ENCODE measurements around the gene TPP1.

TPP1 gene

DNA sequence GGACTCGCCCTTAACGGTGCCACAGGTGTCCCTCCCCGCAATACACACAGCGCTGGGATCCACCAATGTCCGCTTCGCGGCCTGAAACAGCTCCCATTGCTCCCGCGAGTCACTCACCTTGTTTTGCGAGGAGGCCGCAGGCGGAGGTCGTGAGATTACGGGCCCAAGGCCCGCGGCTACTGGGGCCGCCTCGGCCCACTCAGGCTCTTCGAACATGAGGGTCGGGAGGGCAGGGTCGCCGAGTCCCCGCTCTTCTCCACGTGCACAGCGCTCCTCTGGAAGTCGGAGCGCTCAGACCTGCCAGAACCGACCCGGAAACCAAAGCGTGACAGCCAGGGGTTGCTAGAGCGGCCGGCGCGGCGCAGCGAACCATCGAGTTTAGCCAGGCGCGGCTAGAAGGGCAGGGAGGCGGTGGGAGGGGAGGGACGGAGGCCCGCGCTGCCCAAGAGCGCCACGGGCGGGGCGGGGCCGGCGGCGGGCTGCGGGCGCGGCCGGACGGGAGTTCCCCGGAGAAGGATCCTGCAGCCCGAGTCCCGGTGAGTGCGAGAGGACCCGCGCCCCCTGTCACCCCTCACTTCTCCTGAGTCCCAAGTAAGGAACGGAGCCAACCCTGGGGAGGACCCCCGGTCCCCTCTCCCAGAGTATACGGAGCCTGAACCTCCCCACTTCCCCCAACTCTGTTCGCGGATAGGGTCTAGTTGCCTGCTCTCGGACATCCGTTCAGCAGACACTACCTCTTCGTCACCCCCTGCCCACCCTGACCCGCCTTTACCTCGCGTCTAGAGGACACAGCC lies 15.7 kb downstream of the TPP1 start, which contains the start of the genes ILK and RRP8:
ILK (plus strand) TSS at position 488 of the 794 bp plus-strand sequence. CDS start 498 bp downstream, outside the sequence.
RRP8 (minus strand) TSS at position 330 of the 794 bp plus-strand sequence; CDS start at position 216, 114 bp downstream.
- no peaks in the 10 kb centered on the region for H3K9me3 Mint-ChIP-seq
- H3K36me3 Mint-ChIP-seq (ENCODE audit: low read depth) = peaks cover 26% of the 10 kb centered on the region

DNA sequence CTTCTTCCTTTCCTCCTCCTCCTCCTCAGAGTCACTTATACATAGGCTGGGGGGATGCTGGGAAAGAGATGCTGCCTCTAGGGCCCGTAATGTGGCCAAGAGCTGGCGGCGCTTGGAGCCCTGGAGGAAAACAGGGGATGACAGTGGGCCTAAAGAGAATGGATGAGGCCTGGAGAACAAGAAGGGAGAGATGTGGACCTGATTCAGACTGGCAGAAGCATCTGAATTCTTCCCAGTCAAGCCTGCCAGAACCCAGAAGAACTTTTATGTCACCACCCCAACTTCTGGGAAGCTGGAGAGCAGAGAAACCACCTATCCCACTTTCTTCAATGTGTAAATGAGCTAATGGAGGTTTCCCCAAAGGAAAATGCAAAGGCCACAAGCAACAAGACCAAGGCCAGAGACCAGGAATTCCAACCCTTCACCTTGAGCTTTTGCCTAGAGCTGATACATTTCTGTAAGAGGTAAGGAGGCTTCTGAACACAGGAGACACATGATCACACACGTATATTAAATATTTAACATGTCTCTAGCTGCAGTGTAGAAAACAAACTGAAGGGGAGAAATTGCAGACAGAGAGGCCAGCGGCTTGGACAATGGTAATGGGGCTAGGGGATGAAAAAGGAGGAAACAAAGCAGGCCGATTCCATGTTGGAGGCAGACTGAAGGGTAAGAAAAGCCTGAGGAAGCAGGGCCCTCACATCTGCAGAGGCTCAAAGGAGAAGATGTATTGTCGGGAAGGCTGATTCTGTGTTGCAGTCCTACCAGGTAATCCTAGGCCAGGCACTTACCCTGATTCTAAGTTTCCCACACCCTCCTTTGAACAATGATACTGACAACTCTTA lies 16.9 kb downstream of the TPP1 start:
- Mint-ChIP-seq H3K4me3 (no peak overlapping the region), H3K27ac (no peak overlapping the region), H3K9me3 (no peaks in the 10 kb centered on the region), H3K36me3 (ENCODE audit: low read depth) (peaks cover 30% of the 10 kb centered on the region), H3K27me3 (ENCODE audit: low read depth) (no peaks in the 10 kb centered on the region), H3K4me1 (ENCODE audit: low read depth) (peaks cover 24% of the 10 kb centered on the region)

More for the DNA sequence above, 15.7 kb downstream of the TPP1 start, which contains the start of the genes ILK and RRP8:
- H3K27ac Mint-ChIP-seq = no peak within 1 kb of the TSS
- peaks cover 31% of the 10 kb centered on the region for H3K4me1 Mint-ChIP-seq (ENCODE audit: low read depth)
- H3K27me3 Mint-ChIP-seq (ENCODE audit: low read depth) = no peaks in the 10 kb centered on the region
- no peak within 1 kb of the TSS for H3K4me3 Mint-ChIP-seq

DNA sequence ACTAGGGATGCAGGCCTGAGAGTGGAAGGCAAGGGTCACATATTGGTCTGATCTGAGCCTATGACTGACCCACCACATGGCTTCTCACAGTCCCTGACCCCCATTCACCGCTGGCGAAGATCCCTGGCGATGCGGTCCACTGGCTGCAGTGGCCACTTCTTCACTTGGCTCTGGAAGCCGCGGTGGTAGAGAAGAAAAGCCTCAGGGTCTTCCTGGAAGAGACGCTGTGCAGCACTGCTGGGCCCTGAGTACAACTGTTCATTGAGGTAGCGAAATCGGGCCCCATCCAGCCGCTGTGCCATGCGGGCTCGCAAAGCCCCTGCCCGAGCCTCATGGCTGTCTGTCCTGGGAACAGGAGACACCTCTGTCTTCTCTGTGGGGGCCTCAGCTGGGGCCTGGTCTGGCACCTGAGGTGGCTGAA lies 18.2 kb downstream of the TPP1 start:
- no peak overlapping the region for H3K4me3 Mint-ChIP-seq
- peaks cover 30% of the 10 kb centered on the region for H3K36me3 Mint-ChIP-seq (ENCODE audit: low read depth)

DNA sequence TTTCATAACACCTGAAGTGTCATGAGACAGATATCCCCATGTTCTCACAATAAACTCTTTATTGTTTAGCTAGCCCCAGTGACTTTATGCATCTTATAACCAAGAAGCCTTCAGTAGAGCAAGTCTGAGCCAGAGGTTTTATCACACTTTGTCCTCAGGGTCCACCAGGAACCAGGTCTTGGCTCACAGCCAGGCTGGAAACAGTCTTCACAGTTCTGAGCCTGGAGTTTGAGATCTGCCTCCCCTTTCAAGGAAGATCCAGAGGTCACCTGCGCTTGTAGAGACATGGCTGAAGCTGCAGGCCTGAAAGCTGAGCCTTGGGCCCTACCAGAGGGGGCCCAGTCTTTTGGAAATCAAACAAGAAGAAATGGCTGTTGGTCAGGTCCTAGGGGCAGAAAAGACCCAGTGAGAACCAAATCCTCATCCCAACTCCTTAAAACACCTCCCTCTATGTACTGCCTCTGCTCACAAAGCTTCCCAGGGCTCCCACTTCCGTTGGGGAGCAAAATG lies 19.3 kb downstream of the TPP1 start:
- Mint-ChIP-seq H3K9me3 (no peaks in the 10 kb centered on the region), H3K27me3 (ENCODE audit: low read depth) (no peaks in the 10 kb centered on the region), H3K4me1 (ENCODE audit: low read depth) (peaks cover 12% of the 10 kb centered on the region), H3K4me3 (no peak overlapping the region), H3K36me3 (ENCODE audit: low read depth) (peaks cover 30% of the 10 kb centered on the region), H3K27ac (no peak overlapping the region)

More for the DNA sequence above, 18.2 kb downstream of the TPP1 start:
- H3K9me3 Mint-ChIP-seq = no peaks in the 10 kb centered on the region
- H3K27ac Mint-ChIP-seq = no peak overlapping the region
- H3K4me1 Mint-ChIP-seq (ENCODE audit: low read depth) = peaks cover 16% of the 10 kb centered on the region
- H3K27me3 Mint-ChIP-seq (ENCODE audit: low read depth) = no peaks in the 10 kb centered on the region

DNA sequence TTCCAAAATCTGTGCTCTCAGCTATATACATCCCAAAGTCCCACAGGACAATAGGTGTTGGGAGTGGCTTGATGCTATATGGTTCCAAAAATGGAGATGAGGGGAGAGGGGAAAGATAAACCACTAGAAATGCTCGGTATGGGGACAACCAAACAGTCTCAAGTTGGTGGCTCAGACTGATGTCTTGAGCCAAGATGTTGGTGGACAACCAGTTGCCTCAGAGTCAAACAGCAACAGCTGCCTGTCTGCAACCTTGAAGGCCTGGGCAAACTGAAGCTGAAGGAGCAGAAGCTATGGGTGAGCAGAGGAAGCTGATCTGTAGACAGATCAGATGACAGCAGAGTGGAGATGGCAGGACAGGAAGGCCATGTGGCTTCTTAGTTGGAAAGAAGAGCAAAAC lies 19.8 kb downstream of the TPP1 start:
- Mint-ChIP-seq H3K4me1 (ENCODE audit: low read depth) (peaks cover 12% of the 10 kb centered on the region), H3K36me3 (ENCODE audit: low read depth) (peaks cover 33% of the 10 kb centered on the region), H3K27me3 (ENCODE audit: low read depth) (no peaks in the 10 kb centered on the region), H3K27ac (no peak overlapping the region), H3K4me3 (no peak overlapping the region), H3K9me3 (no peaks in the 10 kb centered on the region)

DNA sequence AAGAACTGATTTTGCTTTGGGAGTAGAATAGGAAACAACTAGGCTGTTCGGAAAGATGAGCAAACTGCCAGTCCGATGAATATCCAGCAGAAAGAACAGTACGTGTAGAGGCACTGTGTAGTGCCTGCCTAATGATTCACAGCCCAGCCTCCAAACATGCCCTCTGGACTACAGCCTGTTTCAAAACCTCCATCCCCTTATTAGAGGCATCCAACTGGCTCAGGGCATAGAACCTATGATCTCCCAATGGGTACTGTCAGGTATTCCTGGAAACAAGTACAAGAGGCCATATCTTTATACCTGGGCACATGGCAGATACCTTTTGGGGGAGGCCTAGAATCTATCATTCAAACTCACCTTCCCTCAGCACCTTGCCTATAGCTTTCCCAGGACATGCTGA lies 20.7 kb downstream of the TPP1 start:
- Mint-ChIP-seq H3K4me3 (no peak overlapping the region), H3K36me3 (ENCODE audit: low read depth) (peaks cover 36% of the 10 kb centered on the region), H3K4me1 (ENCODE audit: low read depth) (peaks cover 17% of the 10 kb centered on the region), H3K27me3 (ENCODE audit: low read depth) (no peaks in the 10 kb centered on the region), H3K9me3 (no peaks in the 10 kb centered on the region), H3K27ac (no peak overlapping the region)

DNA sequence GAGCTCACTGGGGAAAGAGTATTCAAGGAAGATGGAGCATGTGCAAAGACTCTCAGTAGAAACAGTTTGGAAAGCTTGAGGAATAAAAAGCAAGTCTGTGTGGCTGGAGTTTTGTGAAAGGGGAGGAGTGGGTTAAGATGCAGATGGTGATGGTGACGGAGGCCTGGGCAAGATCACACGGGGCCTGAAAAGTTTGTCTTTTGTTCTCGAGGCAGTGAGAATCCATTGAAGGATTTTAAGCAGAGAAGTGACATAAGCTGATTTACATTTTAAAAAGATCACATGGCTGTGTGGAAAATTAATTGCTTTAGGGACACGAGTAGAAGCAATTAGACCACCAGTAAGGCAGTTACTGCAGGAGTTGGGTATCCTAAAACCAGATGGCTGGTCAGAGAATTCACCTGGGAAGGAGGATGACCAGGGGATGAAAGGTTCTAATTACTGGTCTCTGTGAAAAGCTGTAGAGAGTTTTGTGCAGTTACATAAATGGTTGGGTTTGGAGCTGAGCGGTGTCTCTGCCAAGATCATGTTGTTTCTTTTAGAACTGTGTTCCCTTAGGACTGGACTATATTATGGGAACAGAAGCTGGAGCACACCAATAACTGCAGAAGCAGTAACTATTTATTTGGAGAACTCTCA lies 22.9 kb downstream of the TPP1 start:
- no peaks in the 10 kb centered on the region for H3K27me3 Mint-ChIP-seq (ENCODE audit: low read depth)
- H3K27ac Mint-ChIP-seq = no peak overlapping the region
- no peaks in the 10 kb centered on the region for H3K9me3 Mint-ChIP-seq
- peaks cover 40% of the 10 kb centered on the region for H3K36me3 Mint-ChIP-seq (ENCODE audit: low read depth)
- peaks cover 17% of the 10 kb centered on the region for H3K4me1 Mint-ChIP-seq (ENCODE audit: low read depth)
- no peak overlapping the region for H3K4me3 Mint-ChIP-seq

DNA sequence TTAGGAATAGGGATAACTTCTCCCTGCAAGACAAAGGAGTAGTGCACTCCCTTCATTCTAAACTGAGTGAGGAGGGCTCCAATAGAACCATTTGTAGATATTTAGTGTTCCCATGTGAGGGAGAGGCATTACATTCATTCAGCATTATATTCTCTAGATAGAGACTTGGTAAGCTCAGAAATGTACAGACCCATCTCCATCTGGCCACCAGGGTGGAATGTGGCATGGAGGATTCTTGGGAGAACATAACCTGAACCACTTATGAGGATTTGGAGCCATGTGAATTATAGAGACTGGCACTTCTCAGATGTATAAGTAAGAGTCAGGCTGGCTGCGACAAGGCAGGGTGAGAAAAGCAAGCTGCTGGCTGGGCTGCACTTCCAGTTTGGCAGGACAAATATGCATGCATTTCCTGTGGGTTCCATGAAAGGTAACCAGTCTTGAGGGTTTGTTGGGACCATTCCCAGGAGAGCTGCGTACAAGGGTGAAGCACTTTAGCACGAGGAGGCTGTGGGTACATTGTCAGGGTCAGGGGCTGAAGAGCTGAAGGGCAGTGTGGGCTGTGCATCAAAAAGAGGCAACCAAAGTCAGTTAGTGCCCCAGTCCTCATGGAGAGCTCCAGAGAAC lies 25.0 kb downstream of the TPP1 start:
- Mint-ChIP-seq H3K27me3 (ENCODE audit: low read depth) (no peaks in the 10 kb centered on the region), H3K9me3 (no peaks in the 10 kb centered on the region), H3K4me1 (ENCODE audit: low read depth) (peaks cover 10% of the 10 kb centered on the region), H3K4me3 (no peak overlapping the region), H3K27ac (no peak overlapping the region), H3K36me3 (ENCODE audit: low read depth) (peaks cover 37% of the 10 kb centered on the region)

DNA sequence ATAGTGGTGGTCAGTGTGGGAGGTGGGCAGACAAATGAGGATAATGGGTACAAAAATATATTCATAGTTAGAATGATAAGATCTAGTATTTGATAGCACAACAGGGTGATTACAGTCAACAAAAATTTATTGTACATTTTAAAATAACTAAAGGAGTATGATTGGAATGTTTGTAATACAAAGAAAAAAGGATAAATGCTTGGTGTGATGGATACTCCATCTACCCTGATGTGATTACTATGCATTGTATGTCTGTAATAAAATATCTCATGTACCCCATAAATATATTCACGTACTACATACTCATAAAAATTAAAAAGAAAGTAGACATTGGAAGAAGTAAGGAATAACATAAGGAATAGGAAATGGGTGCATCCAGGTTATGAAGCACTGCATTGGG lies 31.2 kb downstream of the TPP1 start:
- no peak overlapping the region for H3K27ac Mint-ChIP-seq
- H3K4me1 Mint-ChIP-seq (ENCODE audit: low read depth) = no peaks in the 10 kb centered on the region
- peaks cover 21% of the 10 kb centered on the region for H3K9me3 Mint-ChIP-seq
- H3K4me3 Mint-ChIP-seq = no peak overlapping the region
- peaks cover 38% of the 10 kb centered on the region for H3K36me3 Mint-ChIP-seq (ENCODE audit: low read depth)
- no peaks in the 10 kb centered on the region for H3K27me3 Mint-ChIP-seq (ENCODE audit: low read depth)

DNA sequence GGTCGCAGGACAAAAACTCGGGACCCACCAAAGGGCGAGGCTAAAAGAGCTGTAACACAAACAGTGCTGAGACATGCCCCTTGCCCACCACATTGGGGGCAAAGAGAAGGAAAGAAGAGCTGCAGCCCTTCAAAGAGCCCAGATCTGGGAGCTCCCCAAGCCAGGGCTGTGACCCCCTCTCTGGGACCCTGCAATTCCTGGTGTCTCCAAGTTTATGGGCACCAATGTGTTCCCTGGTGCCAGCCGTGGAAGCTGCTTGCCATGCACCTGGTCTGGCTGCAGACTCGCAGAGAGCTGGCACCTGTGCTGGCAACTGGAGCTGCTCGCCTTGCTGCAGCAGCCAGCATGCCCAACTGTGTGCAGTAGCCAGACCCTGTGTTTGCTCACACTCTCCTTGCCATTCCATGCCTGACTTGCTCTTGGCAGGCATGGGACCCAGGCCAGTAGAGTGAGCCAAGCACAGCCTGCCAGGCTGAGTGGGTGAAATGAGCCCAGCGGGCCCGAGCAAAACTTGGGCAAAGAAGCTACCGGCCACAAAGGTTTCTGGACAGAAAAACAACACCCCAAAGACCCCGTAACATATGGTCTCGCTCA lies 31.8 kb downstream of the TPP1 start:
- Mint-ChIP-seq H3K27me3 (ENCODE audit: low read depth) (no peaks in the 10 kb centered on the region), H3K4me1 (ENCODE audit: low read depth) (no peaks in the 10 kb centered on the region), H3K36me3 (ENCODE audit: low read depth) (peaks cover 40% of the 10 kb centered on the region), H3K9me3 (peaks cover 26% of the 10 kb centered on the region), H3K4me3 (no peak overlapping the region), H3K27ac (no peak overlapping the region)

DNA sequence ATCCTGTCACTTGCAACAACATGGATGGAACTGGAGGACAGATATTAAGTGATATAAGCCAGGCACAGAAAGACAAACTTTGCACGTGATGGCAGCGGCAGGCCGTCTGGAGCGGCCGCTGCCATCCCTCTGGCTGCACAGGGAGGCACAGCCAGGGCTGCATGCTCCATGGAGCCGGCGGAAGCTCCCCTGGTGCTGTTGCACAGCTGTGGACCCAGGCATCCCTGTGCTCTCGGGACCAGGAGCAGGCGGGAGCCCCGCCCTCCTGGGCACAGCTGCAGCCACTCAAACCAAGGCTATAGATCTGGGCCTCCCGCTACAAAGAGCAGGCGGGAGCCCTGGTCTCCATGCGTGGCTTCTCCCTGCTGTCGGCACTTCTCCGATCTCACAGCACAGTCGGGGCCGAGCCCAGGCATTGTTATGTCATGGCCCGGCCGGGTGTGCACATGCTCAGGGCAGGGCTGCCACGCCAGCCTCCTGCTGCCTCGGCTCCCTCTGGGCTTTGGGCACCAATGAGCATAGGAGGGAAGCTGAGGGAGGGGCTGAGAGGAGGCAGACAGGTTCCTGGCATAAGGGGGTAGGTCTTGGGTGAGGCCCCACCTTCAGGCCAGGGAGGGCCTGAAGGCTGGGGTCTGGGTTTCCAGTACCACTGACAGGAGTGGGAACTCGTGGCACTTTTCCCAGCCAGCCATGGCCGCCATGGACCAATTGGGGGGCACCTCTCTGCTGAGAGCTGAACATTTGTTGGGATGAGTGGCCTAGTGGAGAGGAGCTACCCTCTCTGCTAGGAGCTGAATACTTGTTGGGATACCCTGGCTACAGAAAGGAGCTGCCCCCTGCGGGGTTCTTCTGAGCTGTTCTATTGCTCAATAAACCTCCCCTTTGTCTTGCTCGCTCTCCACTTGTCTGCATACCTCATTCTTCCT lies 32.5 kb downstream of the TPP1 start:
- H3K36me3 Mint-ChIP-seq (ENCODE audit: low read depth) = peaks cover 40% of the 10 kb centered on the region
- no peak overlapping the region for H3K4me3 Mint-ChIP-seq
- H3K27me3 Mint-ChIP-seq (ENCODE audit: low read depth) = no peaks in the 10 kb centered on the region
- H3K4me1 Mint-ChIP-seq (ENCODE audit: low read depth) = no peaks in the 10 kb centered on the region
- H3K27ac Mint-ChIP-seq = no peak overlapping the region
- peaks cover 26% of the 10 kb centered on the region for H3K9me3 Mint-ChIP-seq

DNA sequence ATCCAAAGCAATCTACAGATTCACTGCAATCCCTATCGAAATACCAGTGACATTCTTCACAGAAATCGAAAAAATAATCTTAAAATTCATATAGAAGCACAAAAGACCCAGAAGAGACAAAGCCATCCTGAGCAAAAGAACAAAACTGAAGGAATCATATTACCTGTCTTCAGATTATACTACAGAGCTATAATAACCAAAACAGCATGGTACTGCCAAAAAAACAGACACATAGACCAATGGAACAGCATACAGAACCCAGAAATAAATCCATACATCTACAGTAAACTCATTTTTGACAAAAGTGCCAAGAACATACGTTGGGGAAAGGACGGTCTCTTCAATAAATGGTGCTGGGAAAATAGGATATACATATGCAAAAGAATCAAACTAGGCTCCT lies 34.7 kb downstream of the TPP1 start:
- Mint-ChIP-seq H3K27ac (no peak overlapping the region), H3K36me3 (ENCODE audit: low read depth) (peaks cover 42% of the 10 kb centered on the region)

DNA sequence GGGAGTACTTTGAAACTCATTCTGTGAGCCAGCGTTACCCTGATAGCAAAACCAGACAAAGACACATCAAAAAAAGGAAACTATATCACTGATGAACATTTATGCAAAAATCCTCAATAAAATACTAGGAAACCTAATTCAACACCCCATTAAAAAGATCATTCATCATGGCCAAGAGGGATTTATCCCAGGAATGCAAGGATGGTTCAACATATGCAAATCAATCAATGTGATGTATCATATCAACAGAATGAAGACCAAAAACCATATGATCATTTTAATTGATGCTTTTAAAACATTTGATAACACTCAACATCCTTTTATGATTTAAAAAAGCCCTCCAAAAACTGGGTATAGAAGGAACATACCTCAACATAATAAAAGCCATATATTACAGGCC lies 35.6 kb downstream of the TPP1 start:
- H3K9me3 Mint-ChIP-seq = peaks cover 26% of the 10 kb centered on the region
- H3K36me3 Mint-ChIP-seq (ENCODE audit: low read depth) = peaks cover 42% of the 10 kb centered on the region
- H3K27me3 Mint-ChIP-seq (ENCODE audit: low read depth) = no peaks in the 10 kb centered on the region
- no peak overlapping the region for H3K27ac Mint-ChIP-seq
- H3K4me3 Mint-ChIP-seq = no peak overlapping the region
- H3K4me1 Mint-ChIP-seq (ENCODE audit: low read depth) = no peaks in the 10 kb centered on the region

More for the DNA sequence above, 34.7 kb downstream of the TPP1 start:
- no peaks in the 10 kb centered on the region for H3K4me1 Mint-ChIP-seq (ENCODE audit: low read depth)
- H3K27me3 Mint-ChIP-seq (ENCODE audit: low read depth) = no peaks in the 10 kb centered on the region
- peaks cover 26% of the 10 kb centered on the region for H3K9me3 Mint-ChIP-seq
- no peak overlapping the region for H3K4me3 Mint-ChIP-seq

Data from T-helper 1 cell treated with Interleukin-12 subunit alpha and Interleukin-12 subunit beta and Interleukin-4 antibody, amounts not matched to agents 30 μg/mL and 1 μg/mL, for 36 hours (primary cell).